NT2/D1 (cell line): ENCODE results near the gene SLC18A3.

ENCODE experiments used
- SUZ12 ChIP-seq: IDR thresholded peaks from 2 replicates; pipeline ENCODE4 v1.6.1; 2011; ENCODE audit not compliant: insufficient read length, insufficient read depth; ENCODE audit errors: extremely low read depth
- YY1 ChIP-seq: IDR thresholded peaks from 2 replicates; pipeline ENCODE4 v1.6.1; 2011; ENCODE audit not compliant: insufficient read length, insufficient read depth
- ZNF274 ChIP-seq: IDR thresholded peaks from 2 replicates; pipeline ENCODE4 v1.6.1; 2011; ENCODE audit warnings: mild to moderate bottlenecking, low read depth, low read length

GRCh38 chr10:49610458-49611165 is 502 bp downstream of the SLC18A3 start:
- no peak for TF ChIP-seq ZNF274
- TF ChIP-seq SUZ12, result no peak
- TF ChIP-seq YY1, result no peak
